Keratinocyte (primary cell): ENCODE results near the gene TENM4. TPM values are rescaled to one million over a fixed set of nuclear protein-coding genes. Genes with fewer than 3 reads are reported as not detected.

Source experiments
- DNase-seq: peaks from one replicate; pipeline ENCODE4 v3.0.0-alpha.2; 2011; ENCODE audit warnings: low read depth, missing footprints, low spot score
- FAIRE-seq: peaks from 2 replicates; lab custom pipeline; 2011; peaks lifted over from hg19 to GRCh38; lab: Jason Lieb, UNC
- H2AFZ ChIP-seq: 2 replicates; pipeline ENCODE4 v1.6.0; 2012; ENCODE audit warnings: low read length, control low read depth, inconsistent platforms; ENCODE audit not compliant: control insufficient read depth
- H3K27ac ChIP-seq: 2 replicates; pipeline ENCODE4 v1.5.1; 2011; ENCODE audit warnings: low read length; ENCODE audit not compliant: control insufficient read depth, insufficient read depth
- H3K27me3 ChIP-seq: 3 replicates; pipeline ENCODE4 v1.6.0; 2011; ENCODE audit warnings: low read length; ENCODE audit not compliant: control insufficient read depth, insufficient read depth; ENCODE audit errors: extremely low read depth
- H3K36me3 ChIP-seq, 2 experiments: 2 replicates in 1 of 2; 3 replicates in 1 of 2; pipeline ENCODE4 v1.5.1; 2011; ENCODE audit warnings: low read length in 2 of 2, mild to moderate bottlenecking in 1 of 2; ENCODE audit not compliant: control insufficient read depth in 2 of 2, insufficient read depth in 2 of 2; ENCODE audit errors: extremely low read depth in 1 of 2
- H3K4me1 ChIP-seq: 3 replicates; pipeline ENCODE4 v1.5.1; 2011; ENCODE audit warnings: low read length; ENCODE audit not compliant: control insufficient read depth, insufficient read depth; ENCODE audit errors: extremely low read depth
- H3K4me2 ChIP-seq: 3 replicates; pipeline ENCODE4 v1.6.0; 2011; ENCODE audit warnings: low read depth, low read length; ENCODE audit not compliant: control insufficient read depth, insufficient read depth; ENCODE audit errors: extremely low read depth
- H3K4me3 ChIP-seq, 3 experiments: fragments of 200-600 bp in 1 of 3; sonication (generic) in 1 of 3; 2 replicates in 2 of 3; 3 replicates in 1 of 3; pipeline ENCODE4 v1.5.1; 2011 to 2016; ENCODE audit warnings: low read length in 3 of 3, mild to moderate bottlenecking in 3 of 3, control low read depth in 2 of 3, inconsistent platforms in 1 of 3, low read depth in 1 of 3, mixed read lengths in 1 of 3, mixed run types in 1 of 3, moderate library complexity in 1 of 3; ENCODE audit not compliant: control insufficient read depth in 2 of 3, insufficient read depth in 2 of 3; ENCODE audit errors: extremely low read depth in 1 of 3
- H3K79me2 ChIP-seq: 2 replicates; pipeline ENCODE4 v1.6.0; 2012; ENCODE audit warnings: low read length; ENCODE audit not compliant: control insufficient read depth, insufficient read depth
- H3K9ac ChIP-seq: 3 replicates; pipeline ENCODE4 v1.6.0; 2011; ENCODE audit warnings: low read length; ENCODE audit not compliant: control insufficient read depth, insufficient read depth; ENCODE audit errors: extremely low read depth
- H3K9me1 ChIP-seq: 3 replicates; pipeline ENCODE4 v1.6.0; 2011; ENCODE audit warnings: low read length; ENCODE audit not compliant: control insufficient read depth, insufficient read depth; ENCODE audit errors: extremely low read depth
- H3K9me3 ChIP-seq: 2 replicates; pipeline ENCODE4 v1.5.1; 2012; ENCODE audit warnings: low read depth, low read length; ENCODE audit not compliant: control insufficient read depth
- H4K20me1 ChIP-seq: 3 replicates; pipeline ENCODE4 v1.6.0; 2011; ENCODE audit warnings: low read length; ENCODE audit not compliant: control insufficient read depth, insufficient read depth; ENCODE audit errors: extremely low read depth
- EZH2 ChIP-seq: IDR thresholded peaks from one replicate; pipeline ENCODE4 v1.6.1; 2012; ENCODE audit warnings: inconsistent platforms, mild to moderate bottlenecking, low read length, moderate library complexity
- dilution Hi-C: fragments of 300-500 bp; cut with MboI; formaldehyde crosslinking; loops from one replicate; pipeline ENCODE4 v1.7.0; 2020; ENCODE audit warnings: low sequenced_read_pairs; ENCODE audit not compliant: extremely low pct_ligation_motif_present
- polyA plus RNA-seq, 5 experiments: library from polyadenylated mRNA; depleted of rRNA in 3 of 5; stranded (reverse) in 3 of 5; stranded (forward) in 1 of 5; unstranded in 1 of 5; fragments of >200 nt; gene quantifications; 1 replicate in 1 of 5; 2 replicates in 3 of 5; 3 replicates in 1 of 5; pipeline versions ENCODE4 v1.2.1 to v1.2.3, GENCODE V29; 2011 to 2012; ENCODE audit warnings: missing spikeins in 2 of 5, low read depth in 1 of 5, low replicate concordance in 1 of 5
- TF ChIP-seq, protein P1 (sequence below), 3 experiments: IDR thresholded peaks in 1 of 3; conservative IDR thresholded peaks in 1 of 3; optimal IDR thresholded peaks in 1 of 3; 2 replicates in 2 of 3; 3 replicates in 1 of 3; pipeline versions ENCODE3 to v1.5.1; 2011; ENCODE audit warnings: low read length in 3 of 3, mild to moderate bottlenecking in 3 of 3, moderate library complexity in 2 of 3, control low read depth in 1 of 3, inconsistent platforms in 1 of 3; ENCODE audit not compliant: insufficient read depth in 2 of 3; ENCODE audit errors: extremely low read depth in 1 of 3

The TENM4 gene
- polyA plus RNA-seq, 1 donor (not counting 4 experiments of a cell fraction or from before 2014, with no cell fraction given): 3.5 TPM

DNA sequence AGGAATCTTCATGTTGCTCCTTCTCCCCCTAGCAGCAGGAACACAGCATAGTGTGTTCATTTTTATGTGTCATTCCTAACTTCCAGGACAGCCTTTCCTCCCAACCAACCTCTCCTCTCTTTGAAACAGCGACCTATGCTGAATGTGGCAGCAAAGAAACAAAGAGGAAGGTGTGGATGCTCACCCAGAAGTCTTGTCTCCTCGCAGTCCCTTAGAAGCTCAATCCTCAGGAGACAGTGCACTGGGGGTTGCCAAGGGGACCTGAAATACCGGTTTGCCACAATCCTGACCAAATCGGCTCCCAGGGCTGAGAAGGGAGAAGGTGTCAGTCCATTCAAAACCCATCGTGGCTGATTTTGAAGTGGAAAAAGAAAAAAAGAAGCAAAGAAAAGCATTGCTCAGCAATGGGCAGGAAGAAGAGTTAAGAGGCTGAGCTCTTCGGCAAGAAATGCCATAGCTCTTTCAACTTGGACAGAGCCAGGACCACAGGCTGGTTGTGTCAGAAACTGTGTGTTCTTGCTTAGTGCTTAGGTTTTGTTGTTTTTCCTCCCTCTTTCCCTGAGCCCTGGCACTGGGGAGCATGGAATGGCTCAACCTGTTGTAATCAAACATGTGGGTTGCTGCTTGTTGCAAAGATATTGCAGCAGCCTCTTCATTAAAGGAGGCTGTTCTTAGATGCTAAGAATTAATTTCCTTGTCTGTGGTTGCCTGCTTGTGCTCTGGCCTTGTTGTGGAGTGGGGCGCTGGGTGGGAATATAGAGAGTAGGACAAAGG lies 30.4 kb upstream of the TENM4 start:
- no peak for FAIRE-seq

DNA sequence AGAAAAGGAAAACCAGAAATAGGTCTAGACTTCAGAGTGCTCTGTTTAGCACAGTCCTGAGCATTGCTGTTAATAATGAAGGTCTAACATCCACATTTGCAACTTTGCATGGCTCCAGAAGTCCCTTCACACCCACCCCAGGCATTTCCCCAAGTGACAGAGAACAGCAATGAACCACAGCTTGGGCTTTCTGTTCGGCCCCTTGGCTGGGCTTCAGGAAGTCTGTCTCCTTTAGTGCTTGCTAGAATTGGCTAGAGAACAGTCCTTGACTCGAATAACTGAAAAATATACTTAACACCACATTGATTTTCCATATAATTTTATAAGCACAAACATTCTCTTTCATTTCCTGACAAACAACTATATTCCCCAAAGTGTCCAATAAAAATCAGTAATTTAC lies 29.3 kb upstream of the TENM4 start:
- Histone ChIP-seq H3K27me3 (peaks cover 10% of the 10 kb centered on the region), H3K4me2 (no peak overlapping the region), H3K9me3 (no peaks in the 10 kb centered on the region), H3K79me2 (no peaks in the 10 kb centered on the region), H3K36me3 (no peaks in the 10 kb centered on the region), H3K9me1 (no peaks in the 10 kb centered on the region), H3K4me3 (no peak overlapping the region), H3K4me1 (peaks cover 2% of the 10 kb centered on the region), H3K27ac (no peak overlapping the region), H3K9ac (no peak overlapping the region), H4K20me1 (no peaks in the 10 kb centered on the region), H2AFZ (no peak overlapping the region)
- TF ChIP-seq, protein P1, sequence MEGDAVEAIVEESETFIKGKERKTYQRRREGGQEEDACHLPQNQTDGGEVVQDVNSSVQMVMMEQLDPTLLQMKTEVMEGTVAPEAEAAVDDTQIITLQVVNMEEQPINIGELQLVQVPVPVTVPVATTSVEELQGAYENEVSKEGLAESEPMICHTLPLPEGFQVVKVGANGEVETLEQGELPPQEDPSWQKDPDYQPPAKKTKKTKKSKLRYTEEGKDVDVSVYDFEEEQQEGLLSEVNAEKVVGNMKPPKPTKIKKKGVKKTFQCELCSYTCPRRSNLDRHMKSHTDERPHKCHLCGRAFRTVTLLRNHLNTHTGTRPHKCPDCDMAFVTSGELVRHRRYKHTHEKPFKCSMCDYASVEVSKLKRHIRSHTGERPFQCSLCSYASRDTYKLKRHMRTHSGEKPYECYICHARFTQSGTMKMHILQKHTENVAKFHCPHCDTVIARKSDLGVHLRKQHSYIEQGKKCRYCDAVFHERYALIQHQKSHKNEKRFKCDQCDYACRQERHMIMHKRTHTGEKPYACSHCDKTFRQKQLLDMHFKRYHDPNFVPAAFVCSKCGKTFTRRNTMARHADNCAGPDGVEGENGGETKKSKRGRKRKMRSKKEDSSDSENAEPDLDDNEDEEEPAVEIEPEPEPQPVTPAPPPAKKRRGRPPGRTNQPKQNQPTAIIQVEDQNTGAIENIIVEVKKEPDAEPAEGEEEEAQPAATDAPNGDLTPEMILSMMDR (optimal IDR thresholded peaks at IDR 0.05 in 1 of 3, IDR thresholded peaks at IDR 0.05 in 1 of 3, conservative IDR thresholded peaks at IDR 0.05 in 1 of 3; ENCODE audit: extremely low read depth in 1 of 3, insufficient read depth in 2 of 3, low read length in 3 of 3): no peak
- TF ChIP-seq EZH2: no peak
- dilution Hi-C loops: no loop called here
- no peak for FAIRE-seq
- DNase-seq: no peak

More for the DNA sequence above, 30.4 kb upstream of the TENM4 start:
- DNase-seq: no peak
- no peak overlapping the region for H3K4me2 ChIP-seq
- H4K20me1 ChIP-seq: no peaks in the 10 kb centered on the region
- H3K4me1 ChIP-seq: peaks cover 2% of the 10 kb centered on the region
- H2AFZ ChIP-seq: no peak overlapping the region
- dilution Hi-C loops: no loop called here
- H3K27ac ChIP-seq: no peak overlapping the region
- peaks cover 10% of the 10 kb centered on the region for H3K27me3 ChIP-seq
- no peak overlapping the region for H3K4me3 ChIP-seq
- no peaks in the 10 kb centered on the region for H3K79me2 ChIP-seq
- no peaks in the 10 kb centered on the region for H3K9me3 ChIP-seq
- no peak overlapping the region for H3K9ac ChIP-seq
- H3K36me3 ChIP-seq: no peaks in the 10 kb centered on the region
- no peaks in the 10 kb centered on the region for H3K9me1 ChIP-seq
- TF ChIP-seq, protein P1 (optimal IDR thresholded peaks at IDR 0.05 in 1 of 3, IDR thresholded peaks at IDR 0.05 in 1 of 3, conservative IDR thresholded peaks at IDR 0.05 in 1 of 3; ENCODE audit: extremely low read depth in 1 of 3, insufficient read depth in 2 of 3, low read length in 3 of 3): no peak
- TF ChIP-seq EZH2: no peak
